Measurements from ENCODE around the gene IAPP. TPM values are rescaled to one million over a fixed set of nuclear protein-coding genes. Genes with fewer than 3 reads are reported as not detected.

The IAPP gene
- total and polyA plus RNA-seq, 9 of the 15 experiments (the other 6 are each of a cell fraction or from before 2014, with no cell fraction given) = not detected

- WGBS (ENCODE audit: insufficient coverage, low coverage, missing lambda C conversion rate) = 55% methylated on average over 4 of the region's 4 CpGs
- POLR2A ChIA-PET = no interaction called here
- H3K36me3 ChIP-seq (ENCODE audit: control insufficient read depth, insufficient read depth, low read length) = no peaks in the 10 kb centered on the region
- CTCF ChIA-PET (ENCODE audit: low intra/inter-chr PET ratio) = no interaction called here
- FAIRE-seq = no peak
- no peak overlapping the region for H3K9ac ChIP-seq (ENCODE audit: insufficient read depth in 1 of 2, low read depth in 2 of 2, low read length in 2 of 2)
- H3K4me3 ChIP-seq = no peak overlapping the region
- no peak overlapping the region for H3K27ac ChIP-seq (ENCODE audit: extremely low read depth, low read depth, low read length)
- ATAC-seq = no peak
- no peaks in the 10 kb centered on the region for H3K9me3 ChIP-seq (replicated peaks; ENCODE audit: control insufficient read depth, insufficient read depth, low read depth, low read length)
- TF ChIP-seq MAFK (IDR thresholded peaks at IDR 0.05; ENCODE audit: low read length) = no peak
- no peak for TF ChIP-seq ZMIZ1 (IDR thresholded peaks at IDR 0.05; ENCODE audit: low read depth in 2 of 2, low read length in 2 of 2)
- TF ChIP-seq NCOA4 (IDR thresholded peaks at IDR 0.05; ENCODE audit: partially characterized antibody) = no peak
- TF ChIP-seq ZNF655 (CRISPR knock-in tag; IDR thresholded peaks at IDR 0.05) = no peak
- no peak for TF ChIP-seq NCOA6 (IDR thresholded peaks at IDR 0.05)
- TF ChIP-seq BRCA1 (IDR thresholded peaks at IDR 0.05) = no peak
- TF ChIP-seq BRCA1 (CRISPR knock-in tag; IDR thresholded peaks at IDR 0.05) = no peak
- no peak for TF ChIP-seq ZNF12 (CRISPR knock-in tag; IDR thresholded peaks at IDR 0.05)
- TF ChIP-seq CHD2 (IDR thresholded peaks at IDR 0.05; ENCODE audit: low read depth, low read length) = no peak
- no peak for TF ChIP-seq MEIS2 (IDR thresholded peaks at IDR 0.05; ENCODE audit: partially characterized antibody)
- no peak for TF ChIP-seq ZNF41 (CRISPR knock-in tag; conservative IDR thresholded peaks at IDR 0.05)
- TF ChIP-seq HMG20A (CRISPR knock-in tag; conservative IDR thresholded peaks at IDR 0.05) = no peak
- no peak for TF ChIP-seq ELK1 (CRISPR knock-in tag; IDR thresholded peaks at IDR 0.05)
- TF ChIP-seq ZNF184 (CRISPR knock-in tag; IDR thresholded peaks at IDR 0.05) = no peak
- no peak for TF ChIP-seq ZNF280B (CRISPR knock-in tag; IDR thresholded peaks at IDR 0.05)
- no peak for TF ChIP-seq ZBTB1 (CRISPR knock-in tag; IDR thresholded peaks at IDR 0.05; ENCODE audit: borderline replicate concordance, low read depth)
- TF ChIP-seq NEUROD1 (IDR thresholded peaks at IDR 0.05; ENCODE audit: borderline replicate concordance, low read depth, low read length, partially characterized antibody) = no peak
- no peak for TF ChIP-seq ZNF444 (CRISPR knock-in tag; IDR thresholded peaks at IDR 0.05)
- DNase-seq (ENCODE audit: extremely low read depth in 1 of 4, low spot score in 3 of 4) = no peak
- no peaks in the 10 kb centered on the region for H3K79me2 ChIP-seq (ENCODE audit: control insufficient read depth, insufficient read depth, low read length)
- H4K20me1 ChIP-seq (replicated peaks; ENCODE audit: control insufficient read depth, insufficient read depth, low read length) = no peaks in the 10 kb centered on the region
- H3K4me2 ChIP-seq (ENCODE audit: insufficient read depth, low read length) = no peak overlapping the region
- no peak overlapping the region for H2AFZ ChIP-seq (ENCODE audit: low read depth, low read length)
- intact Hi-C loops (cut with micrococcal nuclease) (no loop called here), in situ Hi-C loops (cut with MboI) (no loop called here)
- no TSS peak for BruUV-seq (replicated peaks)
- H3K4me1 ChIP-seq (replicated peaks in 1 of 2; ENCODE audit: control insufficient read depth in 2 of 2, insufficient read depth in 2 of 2, low read length in 2 of 2) = no peaks in the 10 kb centered on the region
- no peaks in the 10 kb centered on the region for H3K9me1 ChIP-seq (ENCODE audit: control insufficient read depth, insufficient read depth, low read length)
- H3K27me3 ChIP-seq (ENCODE audit: control insufficient read depth in 2 of 2, insufficient read depth in 2 of 2, low read length in 2 of 2) = no peaks in the 10 kb centered on the region
These were observed 55.5 kb downstream of the IAPP start for GRCh38 chr12:21428241-21428640.
